K562 (cell line): ENCODE data around the gene CYSRT1. TPM values are rescaled to one million over a fixed set of nuclear protein-coding genes. Genes with fewer than 3 reads are reported as not detected.

Experiments
- E2F3 ChIP-seq: fragments of 250-450 bp; sonication (Bioruptor Pico); IDR thresholded peaks from 2 replicates; pipeline ENCODE4 v1.4.0; 2020; ENCODE audit warnings: mild to moderate bottlenecking
- MBD2 ChIP-seq: sonication (generic); IDR thresholded peaks from 2 replicates; pipeline ENCODE4 v1.6.1; 2016; ENCODE audit warnings: low read depth, borderline replicate concordance
- POLR2AphosphoS2 ChIP-seq: IDR thresholded peaks from 2 replicates; pipeline ENCODE4 v1.6.1; 2012; ENCODE audit warnings: low read length, improper control_type of control experiment
- SNIP1 ChIP-seq: fragments of 450-650 bp; IDR thresholded peaks from 2 replicates; pipeline ENCODE4 v1.7.1; 2017; ENCODE audit warnings: low read depth, mild to moderate bottlenecking
- UBTF ChIP-seq, 2 experiments: IDR thresholded peaks; 2 replicates each; pipeline ENCODE4 v1.6.1; 2012; ENCODE audit warnings: improper control_type of control experiment in 2 of 2, low read depth in 2 of 2, low read length in 2 of 2, borderline replicate concordance in 1 of 2
- polyA plus RNA-seq, 8 experiments: library from polyadenylated mRNA; depleted of rRNA in 4 of 8; stranded (reverse) in 5 of 8; unstranded in 3 of 8; fragments of >200 nt; fragmentation: Nextera tagmentation in 2 of 8; fragmentation: Illumina TruSeq in 1 of 8; extraction: Ambion mirVana in 2 of 8; extraction: Trizol in 1 of 8; gene quantifications; 2 replicates each; pipeline versions ENCODE4 v1.2.1 to v1.2.3, GENCODE V29; 2011 to 2014; ENCODE audit warnings: inconsistent platforms in 1 of 8, missing spikeins in 1 of 8
- total RNA-seq, 7 experiments: library from RNA; depleted of rRNA in 6 of 7; stranded (reverse); fragments of >200 nt in 6 of 7; fragmentation: Illumina TruSeq in 2 of 7; extraction: Trizol in 2 of 7; gene quantifications; 2 replicates each; pipeline versions ENCODE4 v1.2.1 to v1.2.3, GENCODE V29; 2011 to 2021; ENCODE audit warnings: low replicate concordance in 1 of 7
- TF ChIP-seq, protein P1 (sequence below), 2 experiments: fragments of 450-650 bp; conservative IDR thresholded peaks; 2 replicates each; pipeline ENCODE4 v1.6.1; 2017; ENCODE audit warnings: mild to moderate bottlenecking in 2 of 2, moderate library complexity in 2 of 2

The CYSRT1 gene
- total and polyA plus RNA-seq, 9 of the 15 experiments (the other 6 are each of a cell fraction or from before 2014, with no cell fraction given): 0.04 to 1.4 (median 0.42) TPM; not detected in 3

GRCh38 chr9:137240841-137241489, 16.0 kb downstream of the CYSRT1 start, which contains the start of gene TUBB4B (continued):
- TF ChIP-seq, protein P1, sequence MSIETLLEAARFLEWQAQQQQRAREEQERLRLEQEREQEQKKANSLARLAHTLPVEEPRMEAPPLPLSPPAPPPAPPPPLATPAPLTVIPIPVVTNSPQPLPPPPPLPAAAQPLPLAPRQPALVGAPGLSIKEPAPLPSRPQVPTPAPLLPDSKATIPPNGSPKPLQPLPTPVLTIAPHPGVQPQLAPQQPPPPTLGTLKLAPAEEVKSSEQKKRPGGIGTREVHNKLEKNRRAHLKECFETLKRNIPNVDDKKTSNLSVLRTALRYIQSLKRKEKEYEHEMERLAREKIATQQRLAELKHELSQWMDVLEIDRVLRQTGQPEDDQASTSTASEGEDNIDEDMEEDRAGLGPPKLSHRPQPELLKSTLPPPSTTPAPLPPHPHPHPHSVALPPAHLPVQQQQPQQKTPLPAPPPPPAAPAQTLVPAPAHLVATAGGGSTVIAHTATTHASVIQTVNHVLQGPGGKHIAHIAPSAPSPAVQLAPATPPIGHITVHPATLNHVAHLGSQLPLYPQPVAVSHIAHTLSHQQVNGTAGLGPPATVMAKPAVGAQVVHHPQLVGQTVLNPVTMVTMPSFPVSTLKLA (conservative IDR thresholded peaks at IDR 0.05): no peak
- TF ChIP-seq E2F3 (CRISPR knock-in tag) (peak; percentile 59; the same call in 1 of the 2 replicates), SNIP1 (no peak), UBTF (IDR thresholded peaks at IDR 0.05; ENCODE audit: borderline replicate concordance in 1 of 2, low read depth in 2 of 2, low read length in 2 of 2) (no peak), MBD2 (peak; percentile 99), POLR2AphosphoS2 (peak; percentile 93; the same call in 1 of the 2 replicates)
